GM21717 (cell line): Measurements from ENCODE around the gene GDPD5.
A peak's percentile ranks its signal among the peaks of the same experiment; 100 is the strongest.

Experiments
- ATAC-seq: cut with Tn5 transposase; IDR thresholded peaks from one replicate; pipeline ENCODE4 v1.9.1; 2021; ENCODE audit warnings: mild to moderate bottlenecking, moderate library complexity; ENCODE audit not compliant: unreplicated experiment

Gene GDPD5

DNA sequence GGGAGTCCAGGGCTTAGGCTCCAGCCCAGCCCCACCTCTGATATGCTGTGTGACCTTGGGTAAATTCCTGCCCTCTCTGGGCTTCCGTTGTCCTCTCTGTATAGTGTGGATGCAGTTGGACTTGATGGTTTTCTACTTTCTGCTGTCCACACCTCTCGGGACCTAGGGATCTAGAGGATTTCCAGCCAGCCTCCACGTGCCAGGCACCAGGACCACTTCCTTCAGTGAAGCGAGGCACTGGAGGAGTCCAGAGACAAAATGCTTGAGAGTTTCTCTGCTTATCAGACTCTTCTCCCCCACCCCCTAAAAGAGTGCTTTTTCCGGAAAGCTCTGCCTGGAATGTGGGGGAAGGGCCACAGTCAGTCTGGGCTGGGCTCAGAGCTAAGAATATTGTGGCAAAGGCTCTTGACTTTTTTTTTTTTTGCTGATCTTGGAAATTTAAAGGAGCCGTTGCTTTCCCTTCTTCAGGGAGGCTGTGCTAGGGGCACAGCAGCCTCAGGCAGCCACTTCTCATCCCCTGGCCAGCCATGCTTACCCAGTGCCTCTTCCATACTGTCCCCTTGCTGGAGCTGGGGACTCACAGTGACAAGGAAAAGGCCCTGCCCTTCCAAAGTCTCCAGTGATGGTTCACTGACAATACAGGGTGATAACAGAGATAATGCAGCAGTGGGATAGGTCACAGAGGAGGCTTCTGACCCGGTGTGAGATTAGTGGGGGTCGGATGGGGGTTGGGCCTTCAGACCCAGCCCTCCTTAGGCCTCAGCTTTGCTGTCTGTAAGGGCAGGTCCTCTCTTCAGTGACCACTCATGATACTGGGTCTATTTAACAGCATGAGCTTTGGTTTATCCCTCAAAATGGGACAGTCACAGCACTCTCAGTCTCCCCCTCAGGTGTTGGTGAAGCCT is 33.5 kb upstream of the GDPD5 start:
- no peak for ATAC-seq

DNA sequence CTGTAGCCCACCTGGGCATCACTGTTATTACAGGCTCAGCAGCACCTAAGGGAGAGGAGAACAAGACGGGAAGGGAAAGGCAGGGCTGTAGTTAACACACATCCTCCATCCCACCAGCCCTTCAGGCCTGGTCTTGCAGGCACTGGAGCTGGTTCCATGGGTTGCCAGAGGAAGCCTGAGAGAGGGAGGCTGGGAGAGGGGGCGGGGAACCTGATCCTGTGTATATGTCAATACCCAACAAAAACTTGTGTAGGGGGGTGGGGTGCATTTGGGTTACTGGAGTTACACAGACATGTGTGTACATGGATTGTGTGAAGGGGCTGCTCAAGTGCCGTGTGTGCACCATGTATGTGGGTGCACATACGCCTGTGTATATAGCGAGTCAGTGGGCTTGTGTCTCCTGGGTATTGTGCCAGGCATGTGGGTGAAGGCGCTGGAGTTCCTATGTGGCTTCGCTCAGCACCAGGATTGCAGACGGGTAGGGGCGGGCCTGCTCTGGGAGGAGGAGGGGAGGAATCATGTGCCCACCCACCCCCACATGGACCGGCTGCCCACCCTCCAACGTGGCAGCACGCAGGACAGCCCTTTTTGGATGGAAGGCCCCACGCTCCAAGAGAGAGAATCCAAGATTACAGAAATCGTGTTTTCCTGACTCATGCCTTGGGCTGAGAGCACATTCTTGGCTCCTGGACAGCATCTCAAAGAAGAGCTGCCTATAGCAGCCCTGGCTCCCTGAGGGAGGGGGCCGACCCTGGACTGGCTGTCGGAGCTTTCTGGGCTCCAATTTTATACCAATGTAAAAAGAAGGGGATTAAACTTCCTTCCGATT is 32.1 kb upstream of the GDPD5 start:
- no peak for ATAC-seq

DNA sequence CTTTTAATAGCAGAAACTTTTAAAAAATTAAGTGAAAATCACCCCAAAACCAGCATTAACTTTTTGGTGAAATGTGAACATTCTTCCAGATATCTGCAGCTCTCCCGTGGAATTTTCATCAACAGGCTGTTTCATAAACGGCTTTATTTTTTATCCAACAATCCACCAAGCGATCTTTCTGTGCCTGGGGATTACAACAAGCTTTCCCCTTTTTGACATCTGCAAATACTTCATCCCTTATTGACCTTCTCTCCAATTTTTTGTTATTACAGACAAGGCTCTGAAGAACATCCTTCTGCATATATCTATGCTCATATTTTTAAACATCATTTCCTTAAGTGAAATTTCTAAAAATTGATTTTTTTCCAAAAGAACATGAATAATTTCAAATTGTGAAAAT is 30.5 kb upstream of the GDPD5 start:
- no peak for ATAC-seq

DNA sequence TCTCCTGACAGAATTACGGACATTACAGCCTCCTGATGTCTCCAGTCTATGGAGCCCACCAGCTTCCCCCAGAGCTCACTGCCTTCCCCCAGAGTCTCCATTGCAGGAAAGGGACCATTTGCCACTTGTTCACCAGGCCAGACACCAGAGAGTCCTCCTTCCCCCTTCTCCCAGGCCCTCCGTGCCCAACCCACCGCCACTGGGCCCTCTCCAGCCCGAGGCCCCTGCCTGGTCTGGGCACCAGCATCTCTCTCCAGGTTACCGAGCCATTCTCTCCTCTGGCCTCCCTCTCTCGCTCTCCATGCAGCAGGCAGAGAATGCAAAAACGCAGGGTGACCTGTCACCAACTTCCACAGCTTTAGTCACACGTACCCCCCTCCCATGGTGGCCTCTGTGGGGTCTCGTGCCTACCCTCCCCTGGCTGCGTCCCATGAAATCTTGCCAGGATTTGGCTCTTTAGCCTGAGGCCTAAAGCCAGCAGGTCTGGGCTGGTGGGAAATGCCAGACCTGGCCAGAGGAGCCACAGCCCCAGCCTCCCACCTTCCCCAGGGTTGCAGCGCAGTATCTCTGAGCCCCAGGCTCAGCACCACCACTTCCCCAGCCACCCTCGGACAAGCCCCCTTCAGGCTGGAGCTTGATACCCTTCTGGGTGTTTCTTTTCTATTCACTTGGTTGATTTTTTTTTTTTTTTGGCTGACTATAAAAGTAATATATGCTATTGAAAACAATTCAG is 29.5 kb upstream of the GDPD5 start:
- no peak for ATAC-seq

DNA sequence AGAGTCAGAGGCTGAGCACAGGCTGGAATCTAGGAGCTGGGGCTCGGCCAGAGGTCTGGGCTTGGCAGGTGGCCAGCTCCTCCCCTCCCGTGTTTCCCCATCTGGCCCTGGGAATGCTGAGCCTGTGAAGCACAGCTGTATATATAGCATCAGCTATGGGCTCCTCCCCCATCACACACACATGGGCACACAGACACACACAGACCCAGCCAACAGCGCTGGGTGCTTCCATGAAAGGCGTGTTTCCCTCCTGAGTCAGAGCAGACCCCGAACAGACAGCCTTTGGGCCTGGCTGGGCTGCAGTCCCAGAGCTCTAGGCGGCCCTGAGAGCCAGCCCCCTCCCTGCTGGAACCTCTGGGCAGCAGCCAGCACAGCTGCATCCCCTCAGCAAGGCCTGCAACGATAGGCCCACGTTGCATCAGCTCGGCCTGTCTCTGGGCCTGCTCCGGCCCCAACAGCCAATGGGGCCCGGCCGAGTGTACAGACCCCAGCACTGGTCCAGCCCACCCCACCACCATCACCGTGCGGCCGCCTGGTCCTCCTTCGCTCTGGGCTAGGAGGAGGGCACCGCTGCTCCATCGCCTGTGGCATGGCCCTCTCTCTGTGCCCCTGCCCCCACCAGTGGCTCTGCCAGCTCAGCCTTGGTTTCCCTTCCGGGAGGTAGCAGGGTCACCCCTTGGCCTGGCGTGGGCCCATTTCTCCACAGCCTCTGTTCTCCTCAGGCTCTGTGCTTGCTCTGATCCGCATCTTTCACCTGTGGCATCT is 28.7 kb upstream of the GDPD5 start:
- no peak for ATAC-seq

DNA sequence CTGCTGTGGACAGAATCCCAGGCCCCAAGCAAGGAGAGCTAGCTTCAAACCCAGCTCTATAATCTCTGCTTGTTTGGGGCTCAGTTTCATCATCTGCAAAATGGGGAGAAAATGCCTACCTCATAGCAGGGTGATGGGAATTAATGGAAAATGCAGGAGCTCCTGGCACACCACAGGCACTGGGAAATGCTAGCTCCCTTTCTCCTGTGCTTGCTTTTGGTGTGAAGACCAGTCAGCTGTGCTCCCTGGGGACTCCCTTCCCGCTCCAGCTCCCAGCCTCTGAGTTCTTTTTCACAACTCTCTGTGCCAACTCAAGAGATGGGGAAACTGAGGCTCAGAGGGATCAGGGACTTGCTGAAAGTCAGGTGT is 28.1 kb upstream of the GDPD5 start:
- no peak for ATAC-seq

GRCh38 chr11:75553182-75553581 is 27.4 kb upstream of the GDPD5 start:
- ATAC-seq, result no peak

- ATAC-seq, result no peak
Observed at GRCh38 chr11:75549370-75549958, 23.7 kb upstream of the GDPD5 start.

DNA sequence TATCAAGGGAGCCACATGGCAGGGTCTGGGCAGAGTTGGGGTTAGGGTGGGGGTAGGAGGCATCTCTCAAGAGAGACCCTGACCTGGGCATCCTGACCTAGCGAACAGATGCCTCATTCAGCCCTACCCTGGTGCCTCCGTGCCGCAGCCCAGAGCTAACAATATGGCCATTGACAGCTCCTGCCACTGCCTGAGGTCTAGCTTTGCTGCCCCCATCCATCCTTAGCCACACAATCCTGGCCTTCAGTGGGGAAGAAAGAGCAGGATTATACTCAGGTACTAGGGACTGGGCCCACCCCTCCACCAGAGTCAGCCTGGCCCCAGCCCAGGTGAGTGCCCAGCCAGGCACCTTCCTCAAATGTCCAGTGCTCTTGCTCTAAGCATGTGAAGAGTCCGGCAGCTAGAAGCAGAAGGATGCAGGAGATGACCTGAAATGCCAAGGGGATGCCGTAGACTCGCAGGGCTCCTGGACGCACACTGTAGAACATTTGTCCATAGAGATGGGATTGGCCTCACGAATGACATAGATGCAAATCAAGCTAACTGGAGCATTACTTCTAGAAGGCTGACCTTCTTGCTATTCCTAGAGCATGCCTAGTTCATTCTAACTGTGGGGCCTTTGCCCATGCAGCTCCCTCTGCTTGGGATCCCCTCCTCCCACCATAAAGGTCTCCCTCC is 23.0 kb upstream of the GDPD5 start:
- no peak for ATAC-seq

DNA sequence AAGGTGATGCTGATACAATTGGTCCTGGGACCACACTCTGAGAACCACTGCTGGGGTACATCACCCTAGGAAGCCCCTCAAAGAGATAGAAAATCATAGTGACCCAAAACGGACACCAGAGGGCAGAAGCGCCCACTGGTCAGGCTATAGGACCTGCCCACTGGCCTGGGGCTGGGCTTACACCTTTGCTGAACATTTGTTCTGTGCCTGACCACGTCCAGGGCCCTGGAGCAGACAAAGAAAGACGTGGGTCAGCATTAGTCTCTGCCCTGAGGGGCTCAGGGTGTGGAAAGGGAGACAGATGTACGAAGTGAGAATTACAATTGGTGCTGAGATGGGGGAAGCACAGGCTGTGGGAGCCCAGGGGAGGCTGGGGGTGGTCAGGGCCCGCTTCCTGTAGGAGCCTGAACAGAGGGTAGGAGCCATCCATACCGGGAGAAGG is 21.9 kb upstream of the GDPD5 start:
- no peak for ATAC-seq

DNA sequence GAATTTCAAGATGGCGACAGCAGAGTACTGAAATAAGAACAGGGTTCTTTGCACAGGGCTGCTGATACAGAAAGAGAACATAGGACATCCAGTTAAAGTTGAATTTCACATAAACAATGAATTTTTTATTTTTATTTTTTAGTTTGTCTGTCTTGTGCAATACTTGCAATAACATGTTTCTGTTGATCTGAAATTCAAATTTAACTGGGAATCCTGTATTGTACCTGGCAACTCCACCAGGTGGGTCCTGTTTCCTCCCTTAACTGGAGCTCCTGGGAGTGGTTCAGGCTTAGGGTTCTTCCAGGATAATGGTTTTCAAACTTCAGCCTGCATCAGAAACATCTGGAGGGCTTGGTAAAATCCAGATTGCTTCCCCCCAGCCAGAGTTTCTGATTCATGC is 21.4 kb upstream of the GDPD5 start:
- ATAC-seq, result no peak

DNA sequence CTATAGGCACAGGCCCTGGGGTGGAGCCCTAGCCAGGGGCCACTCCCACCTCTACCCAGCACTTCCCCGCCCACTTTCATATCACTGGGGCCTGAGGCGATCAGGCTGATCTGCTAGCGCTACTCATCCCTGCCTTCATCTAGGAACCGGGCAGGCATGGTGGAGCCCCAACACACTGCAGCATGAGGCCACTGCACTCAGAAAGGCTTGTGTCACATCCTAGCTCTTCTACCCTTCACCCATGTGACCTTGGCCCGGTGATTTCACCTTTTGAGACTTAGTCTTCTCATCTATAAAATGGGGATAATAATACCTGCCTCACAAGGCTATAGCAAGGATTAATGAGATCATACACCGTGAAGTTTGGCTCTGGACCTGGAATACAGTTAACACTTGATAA is 18.1 kb upstream of the GDPD5 start:
- ATAC-seq, result no peak

- ATAC-seq, result no peak
Observed at GRCh38 chr11:75542088-75542438, 16.3 kb upstream of the GDPD5 start.

GRCh38 chr11:75541193-75542087 is 15.7 kb upstream of the GDPD5 start:
- no peak for ATAC-seq

DNA sequence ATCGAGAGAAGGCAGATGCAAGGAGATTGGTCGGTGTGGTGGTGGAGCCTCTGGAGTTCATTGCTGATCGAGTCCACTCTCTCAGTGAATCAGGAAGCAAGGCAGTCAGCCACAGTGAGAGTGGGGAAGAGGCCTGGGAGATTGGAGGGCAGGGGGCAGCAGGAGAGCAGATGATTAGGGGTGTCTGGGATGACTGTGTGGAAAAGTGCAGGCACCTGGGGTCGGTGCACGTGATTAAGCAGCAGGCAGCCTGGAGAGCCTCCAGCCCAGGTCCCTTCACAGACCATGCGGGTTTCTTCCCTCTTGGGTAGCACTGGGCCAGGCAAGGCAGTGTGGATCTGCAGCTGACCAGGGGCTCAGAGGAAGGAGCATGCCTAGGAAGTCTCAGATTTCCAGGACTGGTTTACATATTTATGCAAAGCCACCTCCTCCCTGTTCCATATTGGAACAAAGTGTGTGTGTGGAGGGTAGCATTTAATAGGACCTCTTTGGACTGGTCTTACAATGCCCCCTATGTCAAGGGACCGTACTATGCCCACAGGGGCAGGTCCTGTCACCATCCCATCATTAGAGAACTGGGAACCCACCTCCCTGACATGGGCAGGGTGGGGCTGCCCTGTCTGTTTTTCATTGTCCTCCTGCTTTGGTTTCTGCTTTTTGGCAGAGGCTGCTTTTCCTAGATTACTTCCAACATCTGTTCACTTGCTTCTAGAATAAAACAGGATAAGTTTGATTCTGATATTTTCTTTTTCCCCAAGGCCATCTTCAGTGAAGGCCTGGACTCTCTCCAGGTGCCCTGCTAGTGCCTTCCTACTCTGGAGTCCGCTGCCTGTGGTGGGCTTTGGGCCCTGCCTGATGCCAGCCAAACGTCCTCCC is 14.0 kb upstream of the GDPD5 start:
- no peak for ATAC-seq

- ATAC-seq, result no peak
Observed at GRCh38 chr11:75538150-75538942, 12.6 kb upstream of the GDPD5 start.

GRCh38 chr11:75537740-75538139 is 12.0 kb upstream of the GDPD5 start:
- ATAC-seq, result peak; percentile 11
